Upper lobe of left lung (tissue), 4 donors: ENCODE results near the gene KCTD19.

Experiments
- EP300 ChIP-seq, 4 donors: sonication (generic); formaldehyde crosslinking; IDR thresholded peaks; one replicate each; pipeline ENCODE4 v1.5.1; 2017; ENCODE audit warnings: antibody characterized with exemption in 4 of 4, control low read depth in 2 of 4
- POLR2A ChIP-seq, 4 donors: fragments of 450-650 bp; IDR thresholded peaks; one replicate each; pipeline ENCODE4 v1.5.1; 2016 to 2017; ENCODE audit warnings: antibody characterized with exemption in 4 of 4, mild to moderate bottlenecking in 2 of 4
- TF ChIP-seq, protein P1 (sequence below), 6 experiments: fragments of 450-650 bp in 4 of 6; fragments of 200-600 bp in 2 of 6; sonication (generic) in 2 of 6; IDR thresholded peaks; one replicate each; pipeline ENCODE4 v1.5.1; 2016 to 2019; ENCODE audit warnings: antibody characterized with exemption in 6 of 6

DNA sequence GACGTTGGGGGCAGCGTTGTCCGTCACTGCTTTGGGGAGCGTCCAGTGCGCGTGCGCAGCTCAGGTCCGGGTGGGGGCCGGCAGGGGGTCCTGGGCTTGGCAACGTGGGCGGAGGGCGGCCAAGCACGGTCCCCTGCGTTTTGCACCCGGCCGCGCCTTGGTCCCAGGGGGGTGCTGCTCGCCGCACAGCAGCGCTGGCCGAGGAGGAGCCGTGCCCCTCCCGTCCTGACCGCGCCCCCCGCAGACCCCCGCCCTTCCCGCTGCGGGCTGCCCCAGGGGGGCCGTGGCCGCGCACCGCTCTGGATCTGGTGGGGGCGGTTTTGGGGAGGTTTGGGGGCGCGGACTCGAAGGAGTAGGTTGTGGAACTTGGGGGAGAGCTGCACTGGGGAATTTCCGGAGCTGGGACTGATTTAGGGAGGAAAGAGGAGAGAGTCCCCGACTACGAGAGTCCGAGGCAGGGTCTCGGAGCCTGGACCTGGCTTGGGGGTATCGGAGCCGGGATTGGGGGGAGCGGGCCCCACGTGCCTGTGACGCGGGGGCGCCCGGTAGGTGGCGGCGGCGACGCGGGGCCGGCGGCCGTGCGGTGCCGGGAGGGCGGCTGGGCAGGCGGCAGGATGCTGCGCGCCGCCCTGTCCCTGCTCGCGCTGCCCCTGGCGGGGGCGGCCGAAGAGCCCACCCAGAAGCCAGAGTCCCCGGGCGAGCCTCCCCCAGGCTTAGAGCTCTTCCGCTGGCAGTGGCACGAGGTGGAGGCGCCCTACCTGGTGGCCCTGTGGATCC is 78.0 kb downstream of the KCTD19 start, which contains the start of gene SLC9A5:
- TF ChIP-seq, protein P1, sequence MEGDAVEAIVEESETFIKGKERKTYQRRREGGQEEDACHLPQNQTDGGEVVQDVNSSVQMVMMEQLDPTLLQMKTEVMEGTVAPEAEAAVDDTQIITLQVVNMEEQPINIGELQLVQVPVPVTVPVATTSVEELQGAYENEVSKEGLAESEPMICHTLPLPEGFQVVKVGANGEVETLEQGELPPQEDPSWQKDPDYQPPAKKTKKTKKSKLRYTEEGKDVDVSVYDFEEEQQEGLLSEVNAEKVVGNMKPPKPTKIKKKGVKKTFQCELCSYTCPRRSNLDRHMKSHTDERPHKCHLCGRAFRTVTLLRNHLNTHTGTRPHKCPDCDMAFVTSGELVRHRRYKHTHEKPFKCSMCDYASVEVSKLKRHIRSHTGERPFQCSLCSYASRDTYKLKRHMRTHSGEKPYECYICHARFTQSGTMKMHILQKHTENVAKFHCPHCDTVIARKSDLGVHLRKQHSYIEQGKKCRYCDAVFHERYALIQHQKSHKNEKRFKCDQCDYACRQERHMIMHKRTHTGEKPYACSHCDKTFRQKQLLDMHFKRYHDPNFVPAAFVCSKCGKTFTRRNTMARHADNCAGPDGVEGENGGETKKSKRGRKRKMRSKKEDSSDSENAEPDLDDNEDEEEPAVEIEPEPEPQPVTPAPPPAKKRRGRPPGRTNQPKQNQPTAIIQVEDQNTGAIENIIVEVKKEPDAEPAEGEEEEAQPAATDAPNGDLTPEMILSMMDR (IDR thresholded peaks at IDR 0.05), result peak in 5 of 6 experiments; percentile 17 to 66 (median 53)
- TF ChIP-seq POLR2A (IDR thresholded peaks at IDR 0.05), result no peak
- no peak for TF ChIP-seq EP300 (IDR thresholded peaks at IDR 0.05)
